ENCODE results near the gene UGT2A2.
"Not testable (repeated sequence)": the region's sequence is repeated elsewhere in the genome, so short reads cannot be mapped to it uniquely, and the experiment has no call there.

UGT2A2 gene

DNA sequence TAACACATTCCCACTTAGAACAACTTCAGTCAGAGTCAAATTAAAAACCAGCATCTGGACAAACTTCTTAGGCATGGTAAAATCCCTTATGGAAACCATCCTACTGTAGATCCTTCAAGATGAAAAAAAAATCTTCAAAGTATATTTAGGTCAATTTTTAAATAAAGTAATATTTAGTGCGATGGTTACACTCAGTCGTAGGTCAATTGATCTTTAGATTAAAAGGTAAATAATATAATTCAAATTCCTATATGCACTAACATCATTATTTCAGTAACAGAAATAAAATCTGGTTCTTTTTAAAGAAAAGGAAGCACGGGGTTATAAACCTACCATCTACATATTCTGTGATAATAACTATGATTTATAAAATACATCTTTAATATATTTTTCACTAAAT is at the start of gene UGT2A2:
Gene UGT2A2 (minus strand): TSS at position 101 of the 400 bp plus-strand sequence. CDS start 2 bp downstream, at position 99.
- no peak for DNase-seq

DNA sequence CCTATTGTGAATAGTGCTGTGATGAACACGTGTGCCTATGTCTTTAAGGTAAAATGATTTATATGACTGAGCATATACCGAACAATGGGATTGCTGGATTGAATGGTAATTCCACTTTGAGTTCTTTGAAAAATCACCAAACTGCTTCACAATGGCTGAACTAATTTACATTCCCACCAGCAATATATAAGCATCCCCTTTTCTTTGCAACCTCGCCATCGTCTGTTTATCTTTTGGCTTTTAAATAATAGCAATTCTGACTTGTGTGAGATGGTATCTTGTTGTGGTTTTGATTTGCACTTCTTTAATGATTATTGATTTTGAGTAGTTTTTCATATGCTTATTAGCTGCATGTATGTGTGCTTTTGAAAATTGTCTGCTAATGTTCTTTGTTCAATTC is 45.4 kb upstream of the UGT2A2 start:
- DNase-seq: no peak

DNA sequence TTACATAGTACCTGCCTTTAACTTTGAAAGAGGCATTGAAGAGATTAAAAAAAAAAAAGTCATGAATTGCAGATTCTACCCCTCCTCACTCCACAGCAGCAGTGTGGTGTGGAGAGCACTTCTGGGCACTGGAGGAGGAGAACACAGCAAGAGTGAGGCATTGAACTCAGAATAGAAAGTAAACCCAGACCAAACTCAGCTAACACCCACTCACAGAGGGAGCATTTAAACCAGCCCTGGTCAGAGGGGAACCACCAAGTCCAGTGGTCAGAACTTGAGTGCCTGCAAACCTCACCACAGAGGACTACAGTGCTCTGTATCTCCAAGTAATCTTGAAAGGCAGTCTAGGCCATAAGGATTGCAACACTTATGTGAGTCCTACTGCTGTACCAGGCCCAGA is 29.2 kb upstream of the UGT2A2 start:
- DNase-seq: no peak

DNA sequence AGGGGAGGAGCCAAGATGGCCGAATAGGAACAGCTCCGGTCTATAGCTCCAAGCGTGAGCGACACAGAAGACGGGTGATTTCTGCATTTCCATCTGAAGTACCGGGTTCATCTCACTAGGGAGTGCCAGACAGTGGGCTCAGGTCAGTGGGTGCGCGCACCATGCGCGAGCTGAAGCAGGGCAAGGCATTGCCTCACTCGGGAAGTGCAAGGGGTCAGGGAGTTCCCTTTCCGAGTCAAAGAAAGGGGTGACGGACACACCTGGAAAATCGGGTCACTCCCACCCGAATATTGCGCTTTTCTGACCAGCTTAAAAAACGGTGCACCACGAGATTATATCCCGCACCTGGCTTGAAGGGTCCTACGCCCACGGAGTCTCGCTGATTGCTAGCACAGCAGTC is 24.6 kb upstream of the UGT2A2 start:
- DNase-seq: not testable (repeated sequence)

DNA sequence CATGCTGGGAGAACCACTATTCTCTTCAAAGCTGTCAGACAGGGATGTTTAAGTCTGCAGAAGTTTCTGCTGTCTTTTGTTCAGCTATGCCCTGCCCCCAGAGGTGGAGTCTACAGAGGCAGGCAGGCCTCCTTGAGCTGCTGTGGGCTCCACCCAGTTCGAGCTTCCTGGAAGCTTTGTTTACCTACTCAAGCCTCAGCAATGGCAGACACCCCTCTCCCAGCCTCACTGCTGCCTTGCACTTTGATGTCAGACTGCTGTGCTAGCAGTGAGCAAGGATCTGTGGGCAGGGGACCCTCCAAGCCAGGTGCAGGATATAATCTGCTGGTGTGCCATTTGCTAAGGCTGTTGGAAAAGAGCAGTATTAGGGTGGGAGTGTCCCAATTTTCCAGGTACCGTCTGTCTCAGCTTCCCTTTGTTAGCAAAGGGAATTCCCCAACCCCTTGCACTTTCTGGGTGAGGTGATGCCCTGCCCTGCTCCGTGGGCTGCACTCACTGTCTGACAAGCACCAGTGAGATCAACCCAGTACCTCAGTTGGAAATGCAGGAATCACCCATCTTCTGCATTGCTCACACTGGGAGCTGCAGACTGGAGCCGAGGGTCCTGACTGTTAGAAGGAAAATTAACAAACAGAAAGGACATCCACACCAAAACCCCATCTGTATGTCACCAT is 21.8 kb upstream of the UGT2A2 start:
- not testable (repeated sequence) for DNase-seq

DNA sequence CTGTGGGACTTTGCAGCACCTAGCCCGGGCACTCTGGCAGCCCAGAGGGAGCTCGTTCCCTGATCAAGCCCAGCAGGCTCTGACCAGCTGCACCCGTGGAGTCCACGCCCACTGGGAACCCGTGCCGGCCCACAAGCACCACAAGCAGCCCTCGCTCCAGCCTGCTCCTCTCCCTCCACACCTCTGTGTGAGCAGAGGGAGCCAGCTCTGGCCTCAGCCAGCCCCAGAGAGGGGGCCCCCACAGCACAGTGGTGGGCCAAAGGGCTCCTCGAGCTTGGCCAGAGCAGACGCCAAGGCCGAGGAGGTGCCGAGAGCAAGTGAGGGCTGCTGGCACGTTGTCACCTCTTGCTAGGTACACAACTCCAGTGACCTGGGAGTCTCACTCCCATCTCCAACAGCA is 18.7 kb upstream of the UGT2A2 start:
- DNase-seq: no peak

DNA sequence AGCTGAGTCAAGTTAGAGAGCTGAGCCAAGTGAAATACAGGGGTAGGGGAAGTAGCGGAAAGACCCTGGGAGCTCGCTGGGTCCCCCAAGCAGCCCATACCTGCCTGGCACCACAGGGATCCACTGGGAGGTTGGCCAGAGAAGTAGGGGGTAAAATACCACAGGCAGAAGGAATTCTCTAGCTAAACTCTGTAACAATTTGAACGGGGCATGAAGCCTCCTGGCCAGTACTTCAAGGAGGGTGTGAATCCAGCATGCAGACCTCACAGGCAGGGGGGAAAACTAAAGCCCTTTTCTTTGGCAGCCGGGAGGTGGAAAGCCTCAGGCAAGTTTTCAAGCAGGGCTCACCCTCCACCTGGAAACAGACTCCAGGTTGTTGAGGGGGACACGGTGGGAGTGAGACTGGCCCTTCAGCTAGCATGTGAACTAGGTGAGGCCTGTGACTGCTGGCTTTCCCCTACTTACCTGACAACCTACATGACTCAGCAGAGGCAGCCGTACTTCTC is 17.3 kb upstream of the UGT2A2 start:
- DNase-seq: no peak

DNA sequence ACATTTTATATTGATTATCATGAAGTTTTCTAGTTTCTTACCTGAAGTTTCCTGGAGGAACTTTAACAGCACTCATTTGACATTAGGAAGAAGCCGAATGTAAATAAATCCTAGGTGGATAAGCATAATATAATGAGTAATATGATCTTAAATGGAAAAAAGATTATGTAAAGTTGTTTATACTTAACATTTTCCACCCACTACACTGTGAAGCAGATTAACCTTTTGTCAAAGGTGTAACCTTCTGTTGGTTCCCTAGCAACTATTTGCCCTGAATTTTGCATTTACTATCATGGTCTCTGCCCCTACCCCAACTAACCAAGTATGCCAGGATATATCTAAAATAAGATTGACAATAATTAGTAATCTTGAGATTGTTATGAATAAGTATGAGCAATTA is 13.7 kb upstream of the UGT2A2 start, which contains the start of gene UGT2A1:
Gene UGT2A1 (minus strand): TSS at position 101 of the 400 bp plus-strand sequence. CDS start 5,603 bp downstream, outside the sequence.
- DNase-seq: no peak

DNA sequence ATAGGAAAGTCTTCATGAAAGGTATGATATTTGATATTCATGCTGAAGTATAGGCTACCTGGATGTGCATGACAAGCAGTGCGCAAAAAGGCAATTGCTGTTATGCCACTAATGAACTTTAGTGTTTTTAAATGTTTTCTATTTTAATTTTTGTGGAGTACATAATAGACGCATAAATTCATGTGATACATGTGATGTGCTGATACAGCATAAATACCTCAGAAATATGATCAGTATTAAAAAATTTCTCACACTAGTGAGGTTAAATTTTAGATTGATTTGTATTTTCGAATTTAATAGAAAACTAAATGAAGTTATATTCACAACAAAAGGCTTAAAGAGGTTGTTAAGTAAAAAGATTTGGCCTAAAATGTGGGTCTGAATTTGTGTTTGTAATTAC is 11.4 kb upstream of the UGT2A2 start:
- DNase-seq: no peak

DNA sequence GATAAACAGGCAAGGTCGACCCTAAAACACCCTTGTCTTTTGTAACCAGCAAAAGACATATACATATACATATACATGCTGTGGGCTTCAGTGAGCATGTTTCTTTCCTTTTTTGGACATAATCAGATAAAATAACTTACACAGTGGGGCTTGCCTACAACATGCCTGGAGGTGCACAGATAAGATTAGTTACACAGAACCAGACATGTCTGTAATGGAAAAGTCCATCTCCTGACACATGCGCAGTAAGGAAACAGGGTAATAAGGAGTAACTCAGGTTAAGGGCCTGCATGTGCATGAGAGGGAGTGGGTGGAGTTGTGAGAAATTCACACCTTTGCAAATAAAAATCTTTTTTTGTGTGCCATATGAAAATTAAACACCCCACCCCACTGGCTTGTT is 10.2 kb upstream of the UGT2A2 start:
- DNase-seq: no peak

DNA sequence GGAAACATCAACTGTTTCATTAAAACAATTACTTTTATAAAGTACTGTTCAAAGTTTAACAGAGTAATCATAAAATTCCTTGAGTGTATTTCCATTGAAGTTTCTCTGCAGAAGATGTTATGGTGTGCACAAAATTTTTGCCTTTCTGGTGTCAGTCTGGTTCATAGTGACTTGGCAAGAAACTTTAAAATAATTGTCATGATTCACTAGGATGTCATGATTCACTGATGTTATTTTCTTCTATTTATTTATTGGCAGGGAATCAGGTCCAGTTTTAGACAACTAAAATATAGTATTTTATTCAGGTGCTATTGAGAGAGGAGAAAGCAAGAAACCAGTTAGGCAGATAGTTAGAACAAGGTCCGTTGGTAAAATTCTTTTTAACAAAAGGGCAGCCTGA is 9.8 kb upstream of the UGT2A2 start:
- no peak for DNase-seq

DNA sequence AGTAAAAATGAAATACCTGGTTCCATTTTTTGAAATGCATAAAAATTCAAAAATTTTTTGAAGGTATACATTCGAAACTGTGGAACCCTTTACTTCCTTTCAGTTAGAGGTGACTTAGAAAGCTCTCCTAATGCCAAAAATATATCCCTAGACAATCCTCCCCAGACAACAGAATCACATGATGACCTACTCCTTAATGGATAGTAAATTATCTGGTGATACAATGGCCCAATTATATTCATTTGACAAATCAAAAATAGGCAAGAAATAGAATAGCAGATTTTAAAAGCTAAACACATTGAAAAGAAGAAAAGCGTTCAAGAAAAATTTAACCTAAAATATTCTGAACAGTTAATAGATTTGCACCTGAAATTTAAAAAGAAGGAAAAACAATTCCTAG is 3.5 kb upstream of the UGT2A2 start:
- DNase-seq: no peak

DNA sequence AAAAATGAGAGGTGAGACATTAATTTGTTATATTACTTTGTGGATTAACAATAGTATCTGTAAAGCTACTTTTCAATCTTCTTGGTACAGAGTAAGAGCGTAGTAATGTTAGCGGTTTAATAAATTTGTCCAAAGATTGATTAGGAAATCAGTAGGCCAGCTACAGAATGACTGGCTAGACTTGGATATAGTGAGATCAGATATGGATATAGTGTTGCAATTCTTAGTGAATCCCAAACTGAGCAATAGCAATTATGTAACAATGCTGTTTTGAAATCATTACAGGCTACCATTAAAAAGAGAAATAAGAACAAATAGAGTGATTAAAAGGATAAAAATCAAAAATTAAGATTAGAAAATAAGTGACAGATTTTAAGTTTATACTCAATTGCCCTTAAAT is 847 bp upstream of the UGT2A2 start:
- DNase-seq: no peak

DNA sequence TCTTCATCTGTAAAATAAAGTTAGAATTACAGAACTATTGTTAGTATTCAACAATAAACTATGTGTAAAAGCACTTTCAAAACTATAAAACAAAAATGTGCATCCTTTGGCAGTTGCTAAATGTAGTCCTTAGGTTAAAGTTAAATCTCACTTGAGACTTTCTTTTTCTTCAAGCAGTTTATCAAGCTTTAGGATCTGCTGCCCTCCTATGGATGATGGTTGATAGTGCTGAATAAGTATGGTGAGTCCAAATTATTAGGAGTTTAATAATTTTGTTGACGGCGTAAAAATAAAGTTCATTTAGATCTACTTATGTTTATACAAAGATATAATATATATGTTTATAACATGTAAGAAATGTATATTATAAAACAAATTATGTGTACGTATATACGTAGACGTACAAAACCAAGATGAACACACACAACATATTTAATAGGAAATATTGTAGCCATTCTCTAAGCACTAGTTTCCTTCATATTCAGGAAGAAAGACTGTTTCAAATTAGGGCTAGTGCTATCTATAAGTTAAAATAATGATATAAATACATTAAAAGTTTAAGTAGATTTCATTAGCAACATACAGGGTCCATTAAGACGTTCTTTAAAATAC is 22.3 kb downstream of the UGT2A2 start:
- DNase-seq: no peak

DNA sequence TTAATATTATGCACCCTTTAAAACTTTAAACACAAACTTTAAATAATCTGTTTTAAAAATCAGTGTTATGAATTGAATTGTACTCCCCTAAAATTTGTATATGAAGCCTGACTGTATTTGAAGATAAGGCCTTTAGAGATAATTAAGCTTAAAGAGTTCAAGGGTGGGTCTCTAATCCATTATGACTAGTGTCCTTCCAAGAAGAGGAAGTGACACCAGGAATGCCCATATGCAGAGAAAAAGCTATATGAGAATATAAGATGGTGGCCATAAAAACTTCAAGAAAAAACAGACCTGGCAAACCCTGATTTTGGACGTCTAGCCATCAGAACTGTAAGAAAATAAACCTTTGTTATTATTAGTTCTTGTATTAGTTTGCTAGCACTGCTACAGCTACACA is 29.0 kb downstream of the UGT2A2 start:
- DNase-seq: no peak

DNA sequence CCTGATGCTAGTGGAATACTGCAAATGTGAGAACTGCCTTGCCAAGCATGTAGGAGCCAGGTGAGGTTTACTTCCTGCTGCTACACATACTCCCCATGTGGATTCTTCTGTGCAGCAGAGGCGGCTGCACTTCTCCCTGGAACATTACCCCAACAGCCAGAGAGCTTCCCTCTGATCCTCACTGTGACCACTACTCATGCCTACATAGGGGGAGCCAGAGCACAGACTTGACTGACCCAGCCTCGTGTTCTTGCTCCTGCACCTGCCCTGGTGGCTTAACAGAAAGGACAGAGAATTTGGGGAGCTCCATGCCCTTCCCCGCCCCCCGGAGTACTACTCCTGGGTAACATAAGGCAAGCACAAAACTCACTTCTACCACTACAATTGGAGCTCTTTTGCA is 38.4 kb downstream of the UGT2A2 start:
- DNase-seq: no peak

DNA sequence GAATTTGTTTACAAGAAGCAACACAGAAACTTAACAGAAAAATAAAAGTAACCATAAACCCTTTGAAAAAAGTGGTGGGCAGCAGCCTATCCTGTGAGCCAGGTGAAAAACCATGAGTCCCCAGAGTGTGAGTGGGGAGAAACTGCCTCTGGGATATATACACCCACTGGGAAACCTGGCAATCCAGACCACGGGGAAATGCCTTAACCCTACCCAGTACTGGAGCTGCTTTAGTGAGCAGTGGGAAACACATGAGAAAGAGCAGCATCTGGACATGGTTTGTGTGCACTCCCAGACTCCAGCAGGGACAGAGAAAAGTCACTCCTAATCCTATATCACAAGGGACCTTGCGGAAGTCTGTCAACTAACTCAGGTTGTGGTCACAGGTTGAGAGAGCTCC is 39.4 kb downstream of the UGT2A2 start:
- no peak for DNase-seq

DNA sequence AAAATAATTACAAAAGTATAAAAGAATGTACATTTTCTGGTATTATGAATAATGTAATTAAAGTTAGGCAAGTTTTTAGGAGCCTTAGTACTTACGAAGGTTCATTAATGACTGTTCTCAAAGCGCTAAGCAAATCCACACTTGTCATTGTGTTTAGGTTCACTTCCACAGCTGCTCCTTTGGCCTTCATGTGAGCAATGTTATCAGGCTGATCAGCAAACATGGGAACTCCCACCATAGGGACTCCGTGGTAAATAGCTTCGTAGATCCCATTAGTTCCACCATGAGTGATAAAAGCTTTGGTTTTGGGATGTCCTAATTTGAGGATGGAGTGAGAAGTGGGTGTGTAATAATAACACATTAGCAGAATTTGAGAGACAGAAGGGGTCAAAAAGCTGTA is 45.1 kb downstream of the UGT2A2 start:
- no peak for DNase-seq

DNA sequence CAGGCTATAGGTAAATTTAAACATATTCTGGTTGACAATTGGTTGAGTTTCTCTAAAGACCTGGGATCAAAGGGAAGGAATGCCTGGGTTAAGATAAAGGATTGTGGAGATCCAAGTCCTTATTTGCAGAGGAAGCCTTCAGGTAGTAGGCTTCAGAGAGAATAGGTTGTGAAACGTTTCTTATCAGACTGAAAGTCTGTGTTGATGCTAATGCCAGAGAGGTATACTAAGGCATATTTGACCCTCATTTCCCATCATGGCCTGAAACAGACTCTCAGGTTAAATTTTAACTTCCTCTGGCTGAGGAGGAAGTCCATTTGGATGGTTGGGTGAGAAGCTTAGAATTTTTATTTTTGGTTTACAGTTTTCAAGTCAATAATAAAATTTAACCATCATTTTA is 48.1 kb downstream of the UGT2A2 start:
- DNase-seq: no peak

DNA sequence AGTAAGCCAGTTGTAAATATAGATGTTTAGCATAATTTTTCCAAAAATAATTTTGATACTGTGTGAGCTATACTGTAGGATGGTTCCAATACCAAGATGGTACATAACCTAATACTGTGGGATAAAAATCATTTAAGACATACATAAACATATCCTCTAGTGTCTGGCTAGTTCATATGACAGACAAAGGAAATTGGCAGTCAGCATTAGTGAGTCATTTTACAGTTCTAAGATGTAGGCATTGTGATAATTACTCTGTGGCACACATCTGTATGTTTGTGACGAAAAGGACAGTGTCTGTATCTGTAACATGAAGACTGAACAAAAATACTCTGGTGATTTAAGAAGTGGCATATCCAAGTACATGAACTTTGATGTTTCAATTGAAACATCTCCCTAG is 49.6 kb downstream of the UGT2A2 start:
- DNase-seq: no peak

DNA sequence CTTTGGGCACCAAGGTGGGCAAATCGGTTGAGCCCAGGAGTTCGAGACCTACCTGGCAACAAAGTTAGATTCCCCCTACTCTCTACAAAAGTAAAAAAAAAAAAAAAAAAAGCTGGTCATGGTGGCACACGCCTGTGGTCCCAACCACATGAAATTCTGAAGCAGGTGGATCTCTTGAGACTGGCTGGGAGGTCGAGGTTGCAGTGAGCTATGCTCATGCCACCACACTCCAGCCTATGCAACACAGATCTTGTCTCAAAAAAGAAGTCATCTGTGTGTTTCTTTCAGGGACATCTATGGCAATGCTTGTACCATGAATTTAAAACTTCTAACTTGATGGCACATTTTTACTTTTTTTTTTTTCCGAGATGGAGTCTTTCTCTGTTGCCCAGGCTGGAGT is 55.3 kb downstream of the UGT2A2 start:
- DNase-seq: no peak

DNA sequence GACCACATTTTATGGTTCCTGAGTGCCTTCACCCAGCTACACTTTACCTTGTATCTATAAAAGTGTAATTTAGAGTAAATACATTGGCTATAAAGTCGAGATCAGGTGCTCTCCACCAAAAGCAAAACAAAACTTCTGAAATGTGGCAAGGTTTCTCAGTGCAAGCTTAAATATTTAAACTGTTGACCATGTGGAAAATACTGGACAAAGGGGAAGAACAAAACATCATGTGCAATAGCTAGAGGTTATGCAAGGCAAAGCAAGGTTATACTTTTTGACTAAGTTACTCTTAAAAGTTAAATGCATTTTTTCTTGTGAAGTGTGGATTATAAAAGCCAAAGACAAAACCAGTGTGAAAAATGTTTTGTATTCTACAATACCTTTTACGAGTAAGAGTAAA is 55.9 kb downstream of the UGT2A2 start:
- no peak for DNase-seq

DNA sequence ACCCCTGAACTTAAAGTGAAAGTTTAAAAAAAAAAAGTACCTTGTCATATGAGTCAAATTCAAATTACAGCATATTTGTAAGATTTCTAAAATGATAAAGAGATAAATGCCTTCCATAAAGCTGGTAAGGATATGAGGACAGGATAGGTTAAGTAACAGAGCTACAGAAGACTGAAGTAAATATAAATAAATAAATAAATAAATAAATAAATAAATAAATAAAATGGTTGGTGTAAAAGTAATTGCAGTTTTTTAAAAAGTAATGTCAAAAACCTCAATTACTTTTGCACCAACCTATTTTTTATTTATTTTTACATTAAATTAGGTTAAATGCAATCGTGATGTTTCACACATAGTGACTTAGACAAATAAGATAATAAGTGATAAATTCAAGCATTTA is 62.2 kb downstream of the UGT2A2 start:
- no peak for DNase-seq

DNA sequence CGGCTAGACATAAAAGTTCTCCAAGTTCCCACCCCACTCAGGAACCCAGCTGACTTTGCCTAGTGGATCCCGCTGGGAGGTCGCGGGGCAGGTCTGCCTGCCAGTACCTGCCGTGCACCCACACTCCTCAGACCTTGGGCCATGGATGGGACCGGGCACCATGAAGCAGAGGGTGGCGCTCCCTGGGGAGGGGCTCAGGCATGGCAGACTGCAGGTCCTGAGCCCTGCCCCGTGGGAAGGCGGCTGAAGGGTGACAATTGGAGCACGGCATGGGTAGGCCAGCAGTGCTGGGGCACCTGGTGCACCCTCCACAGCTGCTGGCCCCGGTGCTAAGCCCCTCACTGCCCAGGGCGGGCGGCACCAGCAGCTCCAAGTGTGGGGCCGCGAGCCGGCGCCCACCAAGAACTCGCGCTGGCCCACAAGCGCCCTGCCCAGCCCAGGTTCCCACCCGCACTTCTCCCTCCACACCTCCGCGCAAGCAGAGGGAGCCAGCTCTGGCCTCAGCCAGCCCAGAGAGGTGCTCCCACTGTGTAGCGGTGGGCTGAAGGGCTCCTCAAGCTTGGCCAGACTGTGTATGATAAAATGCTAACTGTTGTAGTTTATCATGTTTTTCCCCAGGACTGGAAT is 63.1 kb downstream of the UGT2A2 start:
- no peak for DNase-seq
